NCI-H2029 (cell line): ENCODE data around the gene ZFYVE21.
"Not testable (repeated sequence)": the region's sequence is repeated elsewhere in the genome, so short reads cannot be mapped to it uniquely, and the experiment has no call there.

Experiments used
- DNase-seq: peaks from one replicate; lab custom pipeline; 2025; lab: John Stamatoyannopoulos, UW

Gene ZFYVE21

DNA sequence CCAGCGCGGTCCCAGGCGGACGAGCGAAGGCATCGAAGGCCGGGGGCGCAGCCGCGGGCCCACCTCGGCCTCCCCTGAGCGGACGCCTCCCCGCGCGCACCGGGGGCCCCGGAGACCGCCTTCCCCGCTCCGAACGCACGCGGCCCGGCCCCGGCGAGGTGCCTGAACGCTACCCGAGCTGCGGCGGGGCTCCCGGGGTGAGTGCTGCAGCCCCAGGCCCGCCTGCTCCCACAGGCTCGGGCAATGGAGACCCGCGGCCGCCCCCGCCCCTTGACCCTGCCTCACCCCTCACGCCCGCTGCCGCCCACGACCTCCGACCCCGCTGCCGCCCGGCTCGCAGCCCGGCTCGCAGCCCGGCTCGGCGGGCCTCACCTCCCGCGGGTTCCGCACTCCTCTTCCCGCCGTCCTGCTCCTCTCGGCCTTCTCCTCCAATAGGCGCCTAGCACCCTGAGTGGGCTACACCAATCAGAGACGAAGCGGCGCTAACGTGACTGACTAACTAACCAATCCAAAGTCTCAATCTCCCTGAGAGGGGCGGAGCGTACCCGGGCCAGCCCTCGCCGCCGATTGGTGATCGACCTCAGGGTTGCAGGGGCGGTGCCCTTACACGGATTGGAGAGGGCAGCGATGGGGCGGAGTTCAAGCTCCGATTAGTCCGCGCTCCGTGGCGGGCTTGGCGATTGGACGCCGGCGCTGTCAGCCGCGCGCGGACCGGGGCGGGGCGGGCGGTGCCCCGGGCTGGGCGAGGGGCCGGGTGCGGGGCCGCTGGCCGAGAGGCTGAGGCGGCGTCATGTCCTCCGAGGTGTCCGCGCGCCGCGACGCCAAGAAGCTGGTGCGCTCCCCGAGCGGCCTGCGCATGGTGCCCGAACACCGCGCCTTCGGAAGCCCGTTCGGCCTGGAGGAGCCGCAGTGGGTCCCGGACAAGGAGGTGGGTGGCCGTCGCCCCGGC lies at the start of gene ZFYVE21, which contains the start of gene XRCC3:
ZFYVE21 (plus strand) TSS at position 759 of the 949 bp plus-strand sequence; CDS start at position 791, 32 bp downstream.
XRCC3 (minus strand) TSS at position 400 of the 949 bp plus-strand sequence. CDS start 4,364 bp downstream, outside the sequence.
- DNase-seq = peak; percentile 93

DNA sequence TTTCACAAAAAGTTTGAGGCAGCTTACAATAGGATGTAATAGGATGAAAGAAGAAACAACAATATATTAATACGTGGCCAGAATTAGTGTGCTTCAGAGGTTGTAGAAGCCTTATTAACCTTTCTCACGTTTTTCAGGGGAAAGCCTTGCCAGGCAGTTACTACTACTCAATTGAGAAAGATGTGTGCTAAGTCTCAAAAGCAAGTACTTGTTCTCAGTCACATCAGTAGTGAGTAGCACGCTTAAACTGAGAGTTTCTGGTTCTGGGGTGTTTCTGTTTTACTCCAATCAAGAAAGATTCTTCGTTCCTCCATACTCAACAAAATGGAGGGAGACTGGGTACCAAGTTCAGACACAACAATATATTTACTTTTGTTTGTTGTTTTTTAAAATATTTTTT lies 47.9 kb upstream of the ZFYVE21 start:
- no peak for DNase-seq

DNA sequence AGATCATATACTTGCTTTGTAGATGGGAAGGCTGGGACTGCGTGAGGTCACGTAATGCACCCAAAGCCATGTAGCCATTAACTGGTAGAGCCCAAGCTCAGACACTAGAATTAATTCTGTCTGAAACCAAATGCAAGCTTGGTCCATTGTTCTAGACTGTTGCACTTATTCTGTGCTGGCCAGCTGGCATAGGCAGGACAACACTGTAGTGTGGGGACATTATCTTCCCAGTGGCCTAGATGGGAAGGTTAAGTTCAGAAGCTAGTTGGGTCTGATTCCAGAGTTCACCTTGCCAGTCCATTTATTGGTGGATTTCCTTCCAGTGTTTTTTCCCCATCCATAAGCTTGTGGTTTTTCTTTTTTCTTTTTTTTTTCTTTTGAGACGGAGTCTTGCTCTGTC lies 47.5 kb upstream of the ZFYVE21 start:
- no peak for DNase-seq

DNA sequence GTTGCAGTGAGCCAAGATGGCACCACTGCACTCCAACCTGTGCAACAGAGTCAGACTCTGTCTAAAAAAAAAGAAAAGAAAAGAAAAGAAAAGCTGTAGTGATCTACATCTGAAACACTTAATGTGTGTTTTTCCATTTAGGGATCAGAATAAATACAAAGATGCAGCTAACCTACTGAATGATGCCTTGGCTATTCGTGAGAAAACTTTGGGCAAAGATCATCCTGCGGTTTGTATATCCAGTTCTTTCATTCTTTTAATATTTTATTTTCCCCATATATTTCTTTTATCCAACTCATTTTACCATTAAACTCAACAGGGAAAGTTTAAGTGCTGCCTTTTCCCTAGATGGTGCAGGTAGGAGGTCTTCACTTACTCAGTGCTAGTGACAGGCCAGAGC lies 46.2 kb upstream of the ZFYVE21 start:
- DNase-seq = no peak

DNA sequence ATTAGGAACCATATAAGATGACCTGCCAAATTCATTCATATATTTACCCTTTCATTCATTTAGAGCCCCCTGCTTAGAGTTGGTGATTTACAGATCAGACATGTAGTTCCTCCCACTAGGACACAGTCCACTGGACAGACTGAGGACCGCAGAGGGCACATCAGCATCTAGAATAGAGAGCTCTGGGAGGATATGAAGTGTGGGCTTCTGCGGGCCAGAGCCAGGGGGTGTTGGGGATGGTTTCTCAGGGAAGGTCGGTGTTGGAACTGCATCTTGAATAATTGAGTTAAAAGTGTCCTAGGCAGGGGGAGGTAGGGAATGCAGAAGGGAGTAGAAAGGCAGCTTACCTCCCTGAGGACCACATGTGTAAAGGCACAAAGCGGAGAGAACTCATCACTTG lies 43.7 kb upstream of the ZFYVE21 start:
- DNase-seq = no peak

DNA sequence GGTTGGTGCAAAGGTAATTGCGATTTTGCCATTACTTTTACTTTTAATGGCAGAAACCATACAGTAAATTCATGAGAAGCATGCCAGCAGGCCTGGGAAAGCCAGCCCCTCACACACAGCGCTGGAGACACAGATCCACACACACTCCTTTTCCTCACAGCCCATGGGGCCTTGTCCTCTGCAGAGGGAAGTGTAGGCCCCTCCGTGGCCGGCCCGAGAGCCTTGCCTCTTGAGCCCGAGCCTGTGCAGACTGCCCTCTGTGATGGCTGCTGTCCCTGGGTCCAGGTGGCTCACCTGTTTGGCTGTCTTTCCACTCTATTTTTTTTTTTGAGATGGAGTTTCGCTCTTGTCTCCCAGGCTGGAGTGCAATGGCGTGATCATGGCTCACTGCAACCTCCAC lies 39.7 kb upstream of the ZFYVE21 start:
- DNase-seq = no peak

DNA sequence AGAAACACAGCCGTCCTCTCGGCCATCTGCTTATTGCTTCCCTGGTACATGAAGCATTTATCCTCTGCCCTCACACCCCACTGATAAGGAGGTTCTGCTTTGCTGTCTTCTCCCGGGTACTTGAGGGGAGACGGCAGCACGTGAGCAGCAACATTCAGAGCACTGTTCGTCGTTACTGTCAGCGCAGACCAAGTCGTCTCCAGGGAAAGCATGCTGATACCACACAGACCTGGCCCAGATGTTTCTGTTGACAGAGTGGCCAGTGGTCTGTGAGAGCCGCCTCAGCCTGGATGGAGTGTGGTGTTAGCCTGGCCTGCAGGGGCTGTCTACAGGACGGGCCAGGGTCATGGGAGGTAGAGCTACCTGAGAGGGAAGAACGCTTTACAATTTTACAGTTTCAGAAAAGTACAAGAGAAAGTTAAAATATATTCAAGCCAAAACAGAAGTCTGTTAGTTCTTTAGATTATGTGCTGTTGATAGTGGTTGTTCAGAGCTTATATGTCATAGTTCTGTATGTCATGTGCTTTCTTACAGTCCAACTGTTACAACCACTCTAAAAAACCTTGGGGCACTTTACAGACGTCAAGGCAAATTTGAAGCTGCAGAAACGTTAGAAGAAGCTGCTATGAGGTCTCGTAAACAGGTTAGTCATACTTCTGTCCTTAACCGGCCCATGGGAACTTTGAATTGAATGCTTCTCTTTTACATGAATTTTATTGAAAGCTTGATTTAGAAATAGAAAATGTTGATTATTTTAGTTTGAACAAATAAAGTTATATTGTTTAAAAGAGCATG lies 38.5 kb upstream of the ZFYVE21 start:
- no peak for DNase-seq

DNA sequence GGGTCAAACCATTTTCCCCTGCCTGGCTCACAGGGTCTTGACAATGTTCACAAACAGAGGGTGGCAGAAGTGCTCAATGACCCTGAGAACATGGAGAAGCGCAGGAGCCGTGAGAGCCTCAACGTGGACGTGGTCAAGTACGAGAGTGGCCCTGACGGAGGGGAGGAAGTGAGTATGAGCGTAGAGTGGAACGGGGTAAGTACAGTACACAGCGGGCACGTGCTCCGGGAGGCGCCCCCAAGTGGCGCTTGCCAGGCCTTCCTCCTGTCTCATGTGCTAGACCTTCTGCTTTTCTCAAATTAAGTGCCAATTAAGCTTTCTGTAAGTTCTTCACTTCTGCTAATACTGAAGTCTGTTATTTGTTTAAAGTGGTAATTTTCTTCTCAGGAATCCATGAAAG lies 36.3 kb upstream of the ZFYVE21 start:
- DNase-seq = no peak

DNA sequence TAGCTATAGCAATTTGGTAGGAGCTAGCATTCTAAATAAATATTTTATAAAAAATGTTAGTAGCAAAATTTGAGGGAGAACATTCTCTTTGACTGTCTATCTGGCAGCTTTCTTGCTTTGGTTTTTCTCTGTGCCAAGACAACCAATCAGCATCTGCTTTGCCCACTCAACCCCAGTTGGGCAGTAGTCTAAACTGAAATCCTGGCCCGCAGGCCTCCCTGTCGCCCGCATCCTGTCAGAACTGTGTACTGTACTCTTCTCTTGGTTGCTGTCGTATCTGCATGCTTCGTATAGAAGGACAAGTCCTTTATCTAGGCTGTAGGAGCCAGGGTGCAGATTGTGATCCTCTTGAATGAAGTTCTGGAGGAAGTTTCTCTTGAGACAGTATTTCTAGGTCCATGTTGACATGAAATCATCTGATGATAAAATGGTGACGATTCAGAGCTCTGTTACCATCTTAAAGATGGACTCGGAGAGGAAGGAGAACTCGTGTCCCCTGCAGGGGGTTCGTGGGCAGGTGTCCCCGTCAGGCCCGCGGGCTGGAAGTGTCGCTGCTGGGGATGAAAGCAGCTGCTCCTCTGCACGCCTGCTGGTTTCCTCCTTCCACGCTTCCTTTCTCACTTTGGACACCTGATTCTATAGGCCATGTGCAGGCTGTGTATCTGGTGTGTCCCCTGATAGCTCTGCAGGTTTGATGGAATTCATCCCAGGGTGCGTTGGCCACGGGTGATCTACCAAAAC lies 34.9 kb upstream of the ZFYVE21 start:
- no peak for DNase-seq

DNA sequence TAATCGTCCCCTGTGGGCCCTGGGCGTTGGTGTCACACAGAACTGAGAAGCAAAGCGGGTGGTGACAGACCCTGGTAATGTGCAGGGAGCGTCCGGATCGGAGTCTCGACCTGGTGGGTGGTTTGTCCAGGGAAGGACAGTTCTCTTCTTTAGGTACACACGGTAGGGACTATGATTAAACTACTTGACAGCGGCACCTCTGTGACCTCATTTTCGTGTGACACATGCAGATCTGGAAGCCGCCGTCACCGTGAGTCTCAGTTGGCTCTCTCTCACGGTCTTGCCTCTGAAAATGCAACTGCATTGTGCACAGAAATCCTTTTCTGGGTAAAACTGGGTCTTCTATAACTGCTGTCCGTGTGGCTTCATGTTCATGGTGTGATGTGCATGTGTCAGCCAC lies 32.5 kb upstream of the ZFYVE21 start:
- no peak for DNase-seq

DNA sequence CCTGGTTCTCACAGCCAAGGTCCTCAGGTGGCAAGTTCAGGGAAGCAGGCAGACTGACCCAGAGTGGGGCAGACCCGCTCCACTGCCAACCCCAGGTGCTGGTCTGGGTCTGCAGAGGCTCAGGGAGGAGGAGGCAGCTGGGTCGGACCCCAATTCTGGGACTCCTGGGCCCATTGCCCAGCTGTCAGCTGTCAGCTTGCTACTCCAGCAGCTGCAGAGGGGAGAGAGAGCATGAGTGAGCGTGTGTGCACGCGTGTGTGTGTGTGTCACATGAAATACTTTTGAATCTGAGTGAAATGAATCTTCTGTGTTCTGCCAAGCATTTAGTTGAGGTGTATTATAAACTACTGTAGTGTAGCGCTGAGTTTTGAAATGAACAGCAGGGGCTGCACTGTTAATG lies 31.1 kb upstream of the ZFYVE21 start:
- DNase-seq = no peak

DNA sequence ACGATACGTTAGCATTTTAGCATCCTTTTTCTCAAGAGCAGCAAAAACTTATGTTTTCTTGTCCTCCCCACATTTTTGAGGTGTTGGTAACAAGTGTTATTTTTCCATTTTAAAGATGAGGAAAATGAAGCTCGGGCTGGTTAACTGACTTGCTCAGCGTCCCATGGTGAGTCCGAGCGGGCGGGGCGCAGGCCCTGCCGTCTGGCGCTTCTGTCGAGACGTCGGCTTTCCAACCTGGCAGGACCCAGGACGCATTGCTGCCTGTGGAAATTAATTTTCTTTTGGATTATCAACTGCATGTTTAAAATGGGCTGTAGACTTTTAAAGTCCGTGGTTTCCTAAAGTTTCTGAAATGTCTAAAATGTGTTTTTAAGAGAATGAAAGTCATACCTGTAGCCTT lies 30.7 kb upstream of the ZFYVE21 start:
- DNase-seq = no peak

DNA sequence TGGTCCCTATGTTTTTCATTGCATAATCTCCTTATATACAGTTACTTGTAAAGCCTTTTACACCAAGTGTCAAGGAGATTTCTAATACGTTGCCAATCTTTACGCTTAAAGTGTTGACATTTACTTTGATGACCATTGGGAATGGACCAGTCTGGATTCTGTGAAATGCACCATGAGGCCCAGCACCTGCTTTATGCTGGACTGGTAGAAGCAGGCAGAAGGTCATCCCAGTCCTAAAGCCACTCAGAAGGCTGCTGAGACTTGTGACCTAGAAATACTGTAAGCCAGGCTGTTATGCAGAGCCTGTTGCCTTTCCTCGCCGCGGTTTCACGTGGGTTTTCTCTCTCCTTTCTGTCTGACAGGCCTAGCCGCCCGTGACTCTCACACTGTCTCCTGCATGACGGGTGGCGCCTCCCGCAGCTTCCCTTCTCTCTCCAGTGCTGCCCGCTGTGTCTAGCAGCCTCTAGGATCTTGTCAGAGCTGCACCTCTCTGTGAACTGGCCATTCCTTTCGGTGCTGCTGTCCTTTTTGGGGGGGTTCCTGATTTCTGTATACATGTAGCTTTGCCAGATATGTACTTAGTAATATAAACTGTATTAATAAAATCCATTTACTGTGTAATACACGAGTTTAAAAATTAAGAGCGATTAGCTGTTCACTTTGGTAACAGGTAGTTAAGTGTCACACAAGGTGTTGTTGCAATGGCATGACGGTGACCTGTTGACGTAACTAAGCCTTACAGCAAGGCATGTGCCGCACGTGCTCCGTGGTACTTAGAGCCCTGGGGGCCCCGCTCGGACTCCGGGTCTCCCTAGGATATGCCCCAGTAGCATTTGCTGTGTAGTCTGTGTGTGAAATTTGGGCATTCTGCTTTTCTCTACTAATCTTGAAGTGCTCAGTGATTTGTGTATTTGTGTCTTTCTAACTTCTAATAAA lies 30.1 kb upstream of the ZFYVE21 start:
- no peak for DNase-seq

DNA sequence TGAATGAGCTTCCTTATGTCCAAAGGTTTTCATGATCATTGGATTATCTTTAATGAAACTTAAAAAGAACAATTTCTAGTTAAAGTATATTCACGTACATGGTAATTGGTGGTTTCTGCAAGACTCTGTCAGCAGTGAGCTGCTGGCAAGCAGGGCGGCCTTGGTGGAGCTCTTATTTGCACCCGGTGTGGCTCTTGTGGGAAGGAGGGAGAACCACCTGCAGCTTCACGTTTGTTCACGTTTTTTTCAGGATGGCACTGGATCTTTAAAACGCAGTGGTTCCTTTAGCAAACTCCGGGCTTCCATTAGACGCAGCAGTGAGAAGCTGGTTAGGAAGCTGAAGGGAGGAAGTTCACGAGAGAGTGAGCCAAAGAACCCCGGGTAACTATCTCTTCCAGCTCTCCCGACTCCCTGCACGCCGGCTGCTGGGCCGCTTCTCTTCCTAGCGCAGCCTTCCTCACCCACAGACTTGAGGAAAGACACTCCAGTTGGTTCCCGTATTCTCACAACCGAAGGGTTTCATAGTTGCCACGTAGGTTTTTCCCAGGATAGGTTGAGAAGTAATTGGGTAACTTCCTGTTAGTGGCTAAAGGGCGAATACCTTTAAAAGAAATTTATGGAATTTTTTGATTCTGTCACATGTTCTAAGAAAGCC lies 28.7 kb upstream of the ZFYVE21 start:
- no peak for DNase-seq

DNA sequence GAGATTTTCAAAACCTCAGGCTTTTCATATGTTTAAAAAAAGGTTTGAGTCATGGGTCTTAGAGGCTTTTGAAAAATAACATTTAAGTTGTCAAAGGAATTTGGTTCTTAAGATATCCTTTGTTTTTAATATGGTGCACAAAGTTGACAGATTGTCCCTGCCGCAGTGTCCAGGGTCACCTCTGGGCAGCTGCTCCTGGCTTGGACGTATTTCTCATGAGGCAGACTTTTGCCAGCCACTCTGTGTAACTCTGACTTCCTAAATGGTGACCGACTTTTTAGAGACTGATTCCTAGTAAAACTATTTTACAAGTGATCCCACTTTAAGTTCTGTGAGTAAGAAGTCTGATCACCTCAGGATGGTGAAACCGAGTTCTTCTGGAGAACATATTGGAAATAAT lies 27.9 kb upstream of the ZFYVE21 start:
- no peak for DNase-seq

DNA sequence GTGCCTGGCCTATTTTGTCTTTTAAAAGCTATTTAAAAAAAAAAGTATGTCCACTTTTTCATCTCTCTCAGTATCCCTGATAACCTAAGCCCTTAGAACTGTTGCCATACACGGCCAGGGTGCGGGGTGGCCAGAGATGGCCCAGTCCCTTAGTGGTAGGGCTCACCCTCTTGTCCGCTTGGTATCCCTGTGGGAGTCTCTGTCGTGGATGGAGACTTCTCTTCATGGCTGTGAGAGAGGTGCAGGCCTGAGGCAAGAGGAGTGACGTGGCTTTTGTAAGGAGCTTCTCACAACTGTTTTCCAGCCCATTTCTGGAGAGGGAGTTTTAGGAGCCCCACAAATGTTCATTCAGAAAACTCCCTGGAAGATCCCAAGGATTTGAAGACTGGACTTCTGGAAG lies 27.2 kb upstream of the ZFYVE21 start:
- DNase-seq = no peak

DNA sequence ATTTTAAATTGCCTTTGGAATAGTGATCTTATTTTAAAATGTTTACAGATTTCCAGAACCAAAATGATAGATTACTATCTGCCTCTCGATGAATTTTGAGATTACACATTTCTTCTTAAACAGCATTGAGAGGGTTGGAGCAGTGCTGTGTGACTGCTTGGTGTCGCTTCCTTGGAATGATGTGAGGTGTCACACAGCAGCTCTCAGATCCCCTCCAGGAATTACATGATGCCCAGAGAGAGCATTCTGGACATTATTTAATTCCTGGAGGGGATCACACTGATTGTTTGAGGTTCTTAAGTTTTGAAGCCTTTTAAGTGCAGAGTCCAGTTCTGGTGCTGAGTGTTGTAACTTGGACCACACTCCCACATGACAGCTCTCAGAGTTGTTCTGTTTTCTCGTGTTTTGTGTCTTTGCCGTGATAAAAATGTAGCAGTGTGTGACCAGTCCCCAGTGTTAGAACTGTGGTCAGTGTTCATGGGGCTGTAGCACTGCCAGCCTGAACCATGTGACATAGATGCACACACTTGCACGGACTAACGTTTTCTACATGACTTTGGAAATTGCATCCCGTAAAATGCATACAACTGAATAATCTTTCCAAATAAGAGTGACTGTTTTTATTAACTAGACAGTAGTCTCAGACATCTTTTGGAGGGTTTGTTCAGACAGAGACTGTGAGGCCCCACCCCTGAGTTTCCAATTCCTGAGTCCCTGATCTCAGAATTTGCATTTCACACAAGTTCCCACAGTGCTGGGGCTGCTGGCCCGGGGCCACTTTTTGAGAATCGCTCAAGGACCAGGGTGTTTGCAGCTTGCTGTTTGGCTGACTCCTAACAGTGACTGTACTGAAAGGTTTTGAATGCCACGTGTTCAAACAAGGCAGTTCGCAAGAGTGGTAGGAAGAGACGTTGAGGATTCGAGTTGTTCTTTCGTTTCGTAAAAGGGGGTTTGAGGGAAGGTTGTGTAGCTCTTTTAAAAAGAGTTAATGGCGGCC lies 26.4 kb upstream of the ZFYVE21 start:
- DNase-seq = no peak

DNA sequence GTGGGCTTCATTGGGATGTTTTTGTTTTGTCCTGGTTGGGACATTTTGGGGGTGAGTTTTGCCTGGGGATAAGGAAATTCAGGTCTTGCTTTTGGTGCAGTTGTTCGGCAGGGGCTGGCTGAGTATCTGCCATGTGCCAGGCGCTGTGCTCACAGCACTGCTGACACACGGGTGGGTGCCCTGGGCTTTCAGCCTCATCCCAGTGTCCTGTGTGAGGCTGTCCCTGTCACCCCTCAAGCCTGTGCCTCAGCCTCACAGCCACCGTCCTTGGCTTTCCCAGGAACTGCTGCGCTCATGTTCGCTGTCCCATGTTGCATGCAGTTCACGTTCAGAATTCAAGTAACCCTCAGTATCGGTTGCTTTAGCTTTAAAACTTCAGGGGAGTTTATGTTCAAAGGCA lies 25.3 kb upstream of the ZFYVE21 start:
- DNase-seq = no peak

DNA sequence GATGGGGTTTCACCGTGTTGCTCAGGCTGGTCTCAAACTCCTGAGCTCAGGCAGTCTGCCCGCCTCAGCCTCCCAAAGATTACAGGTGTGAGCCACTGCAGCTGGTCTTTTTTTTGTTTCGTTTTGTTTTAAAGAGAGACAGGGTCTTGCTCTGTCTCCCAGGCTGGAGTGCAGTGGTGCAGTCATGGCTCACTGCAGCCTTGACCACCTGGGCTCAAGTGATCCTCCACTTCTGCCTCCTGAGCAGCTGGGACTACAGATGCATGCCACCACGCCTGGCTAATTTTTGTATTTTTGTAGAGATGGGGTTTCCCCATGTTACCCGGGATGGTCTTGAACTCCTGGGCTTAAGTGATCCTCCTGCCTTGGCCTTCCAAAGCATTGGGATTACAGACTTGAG lies 24.0 kb upstream of the ZFYVE21 start:
- DNase-seq = not testable (repeated sequence)
